GM10847 (cell line): ENCODE data around the gene HNF1B.

Experiments used
- POLR2A ChIP-seq: IDR thresholded peaks from 2 replicates; pipeline ENCODE4 v1.6.1; 2011; ENCODE audit not compliant: insufficient read length; ENCODE audit errors: extremely low read depth

Gene HNF1B

GRCh38 chr17:37725601-37726146, 19.2 kb downstream of the HNF1B start:
- TF ChIP-seq POLR2A = no peak

GRCh38 chr17:37725021-37725595, 19.8 kb downstream of the HNF1B start:
- no peak for TF ChIP-seq POLR2A

DNA sequence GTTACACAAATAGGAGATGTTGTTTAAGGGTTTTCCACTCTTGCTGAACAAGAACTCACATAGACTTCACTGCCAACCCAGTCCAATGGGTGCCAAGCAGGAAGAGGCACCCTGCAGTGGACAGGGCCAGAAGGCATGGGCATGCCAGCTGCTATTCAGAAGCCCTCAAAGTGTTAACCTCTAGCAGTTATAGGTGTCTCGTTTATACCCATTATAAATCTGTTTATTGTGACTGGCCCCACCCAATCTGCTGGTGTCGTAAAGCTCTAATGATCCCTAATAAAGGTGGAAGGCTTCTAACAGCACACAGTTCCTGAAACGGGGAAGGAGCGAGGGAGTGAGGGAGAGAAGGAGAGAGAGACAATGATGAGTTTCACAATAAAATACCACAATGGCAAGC, 23.9 kb downstream of the HNF1B start:
- no peak for TF ChIP-seq POLR2A

DNA sequence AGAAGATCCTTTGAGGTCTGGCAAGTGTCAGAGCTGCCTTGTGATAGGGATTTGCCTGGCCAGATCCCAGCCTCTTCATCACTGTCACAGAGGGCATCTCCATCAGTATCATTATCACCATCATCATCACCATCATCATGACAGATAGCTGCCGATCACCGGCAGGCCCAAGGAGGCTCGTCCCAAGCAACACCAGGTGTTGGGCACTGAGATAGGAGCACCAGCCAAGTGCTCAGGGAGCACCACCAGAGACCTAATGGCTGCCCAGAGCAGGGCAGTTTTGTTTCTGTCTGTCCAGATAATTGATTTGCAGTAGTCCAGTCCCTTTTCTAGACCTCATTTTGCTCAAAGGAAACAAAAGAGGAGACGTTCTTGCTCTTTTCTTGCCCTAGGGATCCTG, 25.0 kb downstream of the HNF1B start:
- no peak for TF ChIP-seq POLR2A

DNA sequence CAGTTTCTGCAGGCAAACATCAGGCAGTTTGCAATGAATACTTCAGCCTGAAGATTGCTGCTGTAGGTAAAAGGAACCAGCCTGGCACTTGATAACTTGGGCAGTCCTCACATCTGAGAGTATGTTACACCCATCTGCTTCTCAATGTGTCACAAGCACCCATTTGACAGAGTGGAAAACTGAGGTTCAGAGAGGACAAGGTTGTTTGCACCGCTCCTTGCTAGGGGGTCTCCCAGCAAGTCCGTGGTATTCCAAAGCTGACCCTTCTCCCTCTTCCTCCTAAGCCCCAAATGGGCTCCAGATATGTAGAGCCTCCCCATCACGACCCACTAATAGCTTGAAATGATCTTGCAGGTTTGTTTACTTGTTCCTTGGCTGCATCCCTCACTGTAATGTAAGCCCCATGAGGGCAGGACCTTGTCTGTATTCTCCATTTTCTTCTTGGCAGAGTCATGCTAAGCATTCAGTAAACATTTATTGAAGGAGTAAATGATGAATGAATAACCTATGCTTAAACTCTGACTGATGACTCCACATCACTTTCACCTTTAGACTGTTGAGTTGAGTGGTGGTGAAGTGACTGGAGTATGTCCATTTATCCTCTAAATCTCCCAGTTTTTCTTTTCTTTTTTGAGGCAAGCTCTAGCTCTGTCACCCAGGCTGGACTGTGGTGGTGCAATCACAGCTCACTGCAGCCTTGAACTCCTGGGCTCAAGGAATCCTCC, 26.4 kb downstream of the HNF1B start:
- TF ChIP-seq POLR2A = no peak

DNA sequence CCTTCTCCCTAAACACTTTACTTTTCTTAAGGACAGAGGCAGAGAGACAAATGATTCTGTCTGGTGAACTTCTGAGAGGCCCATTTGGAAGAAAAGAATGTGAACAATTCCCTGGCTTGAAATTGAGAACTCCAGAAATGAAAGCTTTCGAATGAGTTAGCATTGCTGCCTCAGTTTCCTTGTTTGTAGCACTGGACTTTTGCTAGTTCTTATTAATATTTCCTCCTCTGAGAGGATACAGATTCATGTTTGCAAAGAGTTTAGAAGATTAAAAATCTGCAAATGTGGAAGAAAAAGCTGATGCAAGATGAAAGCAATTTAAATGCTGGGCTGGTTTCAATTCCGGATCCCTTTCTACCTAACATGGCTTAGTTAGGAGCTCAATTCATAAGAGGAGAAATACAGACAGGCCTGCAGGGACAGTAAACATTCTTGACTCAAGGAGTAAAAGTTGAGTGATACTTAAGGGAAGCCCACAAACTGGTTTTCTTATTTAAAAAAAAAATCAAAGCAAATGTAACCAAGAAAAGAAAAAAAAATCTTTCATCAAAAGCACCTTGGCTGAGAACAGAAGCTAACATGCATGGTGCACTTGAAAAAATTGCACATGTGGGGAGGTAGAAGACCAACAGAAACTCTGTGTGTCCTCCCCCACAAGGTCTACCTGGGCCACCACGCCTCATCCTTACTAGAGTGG, 27.1 kb downstream of the HNF1B start:
- TF ChIP-seq POLR2A = no peak

GRCh38 chr17:37714897-37715296, 30.0 kb downstream of the HNF1B start:
- no peak for TF ChIP-seq POLR2A

DNA sequence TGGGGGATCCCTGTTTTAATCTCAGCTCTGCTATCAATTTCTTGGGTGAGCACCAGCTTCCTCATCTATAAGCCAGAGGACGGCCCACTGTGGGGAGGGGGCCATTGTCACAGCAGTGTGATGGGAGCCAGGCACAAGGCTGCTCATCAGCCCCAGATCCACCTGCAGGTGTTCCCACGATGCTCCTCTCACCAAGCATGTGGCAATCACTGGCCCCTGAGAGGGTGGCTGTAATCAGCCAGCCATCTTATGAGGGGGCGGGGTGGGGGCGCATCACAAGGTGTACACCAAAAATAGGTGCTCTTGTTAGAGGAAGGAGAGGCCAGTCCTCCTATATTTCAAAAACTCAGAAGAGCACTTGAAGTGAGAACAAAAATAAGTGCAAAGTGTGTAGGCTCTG, 31.2 kb downstream of the HNF1B start:
- no peak for TF ChIP-seq POLR2A

DNA sequence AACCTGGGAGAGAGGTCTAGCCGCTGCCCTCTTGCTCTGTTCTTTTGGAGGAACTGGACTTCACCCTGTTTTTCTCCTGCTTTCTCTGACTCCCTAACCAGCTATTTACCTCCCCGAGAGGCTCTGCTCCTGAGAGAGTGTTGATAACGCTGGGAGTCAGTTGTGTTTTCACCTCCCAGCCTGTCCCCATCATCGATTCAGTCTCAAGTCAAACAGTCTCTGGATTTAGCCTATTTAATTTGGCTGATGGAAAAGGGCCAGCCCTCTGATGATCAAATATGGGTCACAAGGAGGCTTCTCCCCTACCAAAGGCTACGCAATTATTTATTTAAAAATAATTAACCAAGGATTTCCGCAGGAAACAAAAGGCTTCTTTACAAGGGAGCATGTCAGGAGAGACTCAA, 31.8 kb downstream of the HNF1B start:
- no peak for TF ChIP-seq POLR2A

- TF ChIP-seq POLR2A = no peak
Observed at GRCh38 chr17:37711113-37711512, 33.7 kb downstream of the HNF1B start.

GRCh38 chr17:37710344-37710886, 34.4 kb downstream of the HNF1B start:
- TF ChIP-seq POLR2A = no peak

GRCh38 chr17:37708616-37709212, 36.1 kb downstream of the HNF1B start:
- no peak for TF ChIP-seq POLR2A

DNA sequence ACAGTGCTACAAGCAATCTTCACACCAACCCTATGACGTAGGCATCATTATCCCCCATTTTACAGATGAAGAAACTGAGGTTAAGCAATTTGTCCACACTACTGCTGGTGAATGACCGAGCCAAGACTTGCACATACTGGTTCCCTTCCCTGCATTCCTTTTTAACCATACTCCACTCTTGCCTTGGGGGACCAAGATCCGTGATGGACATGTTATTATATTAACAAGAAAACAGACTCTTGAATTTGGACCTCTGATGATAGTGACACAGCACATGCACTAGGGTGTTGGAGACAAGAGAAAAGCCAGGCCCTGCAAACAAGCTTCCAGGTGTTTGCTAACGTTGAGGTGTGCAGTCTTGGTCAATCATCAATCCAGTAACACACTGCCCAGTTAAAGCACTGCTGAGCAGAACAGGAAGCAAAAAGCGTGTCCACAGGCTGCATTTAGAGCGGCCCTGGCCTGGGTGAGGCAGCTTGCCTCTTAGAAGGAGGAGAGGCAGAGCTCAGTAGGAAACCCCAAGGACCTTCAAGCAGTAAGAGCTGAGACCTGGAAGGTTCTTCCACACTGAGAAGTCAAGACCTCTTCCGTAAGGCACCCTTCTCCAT, 36.7 kb downstream of the HNF1B start:
- TF ChIP-seq POLR2A = no peak

DNA sequence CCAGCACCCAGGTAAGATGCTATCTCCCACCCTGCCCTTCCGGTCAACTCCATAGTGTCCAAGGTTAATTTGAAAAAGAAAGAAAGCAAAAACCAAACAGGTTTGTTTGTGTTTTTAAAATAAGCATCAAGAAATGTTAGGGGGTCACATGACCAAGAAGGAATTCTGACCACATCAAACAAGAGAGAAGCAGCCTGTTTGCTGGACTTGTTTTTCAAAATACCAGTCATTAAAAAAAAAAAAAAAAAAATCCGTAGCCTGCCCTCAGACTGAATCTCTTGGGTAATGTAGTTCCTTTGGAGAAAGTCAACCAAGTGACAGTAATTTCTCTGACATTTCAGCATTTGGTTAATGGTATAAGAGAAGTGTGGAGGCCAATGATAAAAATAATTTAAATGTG, 38.4 kb downstream of the HNF1B start:
- TF ChIP-seq POLR2A = no peak

DNA sequence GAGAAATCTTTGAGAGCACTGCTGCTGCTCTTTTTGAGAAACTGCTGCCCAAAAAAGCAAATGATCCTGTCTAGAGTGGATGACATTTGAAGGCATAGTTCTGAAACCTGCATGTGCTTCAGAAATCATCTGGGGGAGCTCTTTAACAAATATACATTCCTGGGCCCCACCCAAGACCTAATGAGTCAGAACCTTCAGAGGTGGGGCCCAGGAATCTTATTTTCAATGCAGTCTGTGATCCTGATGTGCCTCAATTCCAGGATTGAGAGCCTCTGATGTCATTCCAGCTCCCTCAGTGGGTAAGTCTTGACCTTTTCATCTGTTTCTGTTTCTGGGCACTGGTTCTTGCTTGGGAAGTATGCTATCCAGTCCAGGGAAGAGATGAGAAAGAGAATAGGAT, 42.3 kb downstream of the HNF1B start:
- no peak for TF ChIP-seq POLR2A
